SK-N-SH (cell line): Measurements from ENCODE around the gene ABCC4.

Experiments used
- EP300 ChIP-seq, 2 experiments: IDR thresholded peaks; 2 replicates each; pipeline versions ENCODE4 v1.4.0 to v1.6.1; 2012; ENCODE audit warnings: borderline replicate concordance in 1 of 2, low read depth in 1 of 2, low read length in 1 of 2
- FOXJ3 ChIP-seq: sonication (generic); formaldehyde crosslinking; IDR thresholded peaks from 2 replicates; pipeline ENCODE4 v1.5.1; 2020; ENCODE audit warnings: mild to moderate bottlenecking, missing genetic modification reagents
- FOXM1 ChIP-seq: IDR thresholded peaks from 2 replicates; pipeline ENCODE4 v1.4.0; 2012; ENCODE audit warnings: low read depth, mild to moderate bottlenecking
- POLR2AphosphoS5 ChIP-seq: IDR thresholded peaks from 2 replicates; pipeline ENCODE4 v1.6.1; 2012; ENCODE audit warnings: low read depth, low read length
- RCOR1 ChIP-seq: fragments of 150-350 bp; IDR thresholded peaks from 2 replicates; pipeline ENCODE4 v1.6.1; 2017; ENCODE audit warnings: antibody characterized with exemption, low read length
- TAF1 ChIP-seq: IDR thresholded peaks from 2 replicates; pipeline ENCODE4 v1.6.1; 2012; ENCODE audit warnings: low read depth, mild to moderate bottlenecking, low read length, moderate library complexity, borderline replicate concordance
- TF ChIP-seq, protein P1 (sequence below): IDR thresholded peaks from 2 replicates; pipeline ENCODE4 v1.6.1; 2012; ENCODE audit warnings: mild to moderate bottlenecking, low read depth, low read length, moderate library complexity
- TF ChIP-seq, protein P2 (sequence below): fragments of 200-600 bp; sonication (generic); IDR thresholded peaks from 2 replicates; pipeline ENCODE4 v1.6.1; 2017; ENCODE audit warnings: antibody characterized with exemption, mild to moderate bottlenecking, moderate library complexity

DNA sequence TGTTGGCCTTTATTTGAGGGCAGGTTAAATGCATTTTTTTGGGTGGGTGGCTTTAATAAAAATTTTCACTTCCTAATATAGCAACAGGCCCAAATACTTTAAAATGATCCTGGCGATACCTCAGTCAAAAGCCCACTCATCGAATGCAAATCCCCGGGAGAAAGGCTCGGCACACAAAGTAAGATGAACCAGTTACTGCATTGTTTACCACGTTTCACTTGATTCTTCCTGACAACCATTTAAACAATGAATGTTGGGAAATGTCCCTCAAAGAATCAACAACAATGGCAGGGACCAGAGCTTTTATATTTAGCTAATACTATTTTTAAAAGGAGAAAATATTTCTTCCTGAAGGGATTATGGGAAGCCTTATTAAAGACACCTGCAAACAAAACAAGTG lies 187.7 kb downstream of the ABCC4 start:
- TF ChIP-seq, protein P1, sequence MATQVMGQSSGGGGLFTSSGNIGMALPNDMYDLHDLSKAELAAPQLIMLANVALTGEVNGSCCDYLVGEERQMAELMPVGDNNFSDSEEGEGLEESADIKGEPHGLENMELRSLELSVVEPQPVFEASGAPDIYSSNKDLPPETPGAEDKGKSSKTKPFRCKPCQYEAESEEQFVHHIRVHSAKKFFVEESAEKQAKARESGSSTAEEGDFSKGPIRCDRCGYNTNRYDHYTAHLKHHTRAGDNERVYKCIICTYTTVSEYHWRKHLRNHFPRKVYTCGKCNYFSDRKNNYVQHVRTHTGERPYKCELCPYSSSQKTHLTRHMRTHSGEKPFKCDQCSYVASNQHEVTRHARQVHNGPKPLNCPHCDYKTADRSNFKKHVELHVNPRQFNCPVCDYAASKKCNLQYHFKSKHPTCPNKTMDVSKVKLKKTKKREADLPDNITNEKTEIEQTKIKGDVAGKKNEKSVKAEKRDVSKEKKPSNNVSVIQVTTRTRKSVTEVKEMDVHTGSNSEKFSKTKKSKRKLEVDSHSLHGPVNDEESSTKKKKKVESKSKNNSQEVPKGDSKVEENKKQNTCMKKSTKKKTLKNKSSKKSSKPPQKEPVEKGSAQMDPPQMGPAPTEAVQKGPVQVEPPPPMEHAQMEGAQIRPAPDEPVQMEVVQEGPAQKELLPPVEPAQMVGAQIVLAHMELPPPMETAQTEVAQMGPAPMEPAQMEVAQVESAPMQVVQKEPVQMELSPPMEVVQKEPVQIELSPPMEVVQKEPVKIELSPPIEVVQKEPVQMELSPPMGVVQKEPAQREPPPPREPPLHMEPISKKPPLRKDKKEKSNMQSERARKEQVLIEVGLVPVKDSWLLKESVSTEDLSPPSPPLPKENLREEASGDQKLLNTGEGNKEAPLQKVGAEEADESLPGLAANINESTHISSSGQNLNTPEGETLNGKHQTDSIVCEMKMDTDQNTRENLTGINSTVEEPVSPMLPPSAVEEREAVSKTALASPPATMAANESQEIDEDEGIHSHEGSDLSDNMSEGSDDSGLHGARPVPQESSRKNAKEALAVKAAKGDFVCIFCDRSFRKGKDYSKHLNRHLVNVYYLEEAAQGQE: no peak
- TF ChIP-seq, protein P2, sequence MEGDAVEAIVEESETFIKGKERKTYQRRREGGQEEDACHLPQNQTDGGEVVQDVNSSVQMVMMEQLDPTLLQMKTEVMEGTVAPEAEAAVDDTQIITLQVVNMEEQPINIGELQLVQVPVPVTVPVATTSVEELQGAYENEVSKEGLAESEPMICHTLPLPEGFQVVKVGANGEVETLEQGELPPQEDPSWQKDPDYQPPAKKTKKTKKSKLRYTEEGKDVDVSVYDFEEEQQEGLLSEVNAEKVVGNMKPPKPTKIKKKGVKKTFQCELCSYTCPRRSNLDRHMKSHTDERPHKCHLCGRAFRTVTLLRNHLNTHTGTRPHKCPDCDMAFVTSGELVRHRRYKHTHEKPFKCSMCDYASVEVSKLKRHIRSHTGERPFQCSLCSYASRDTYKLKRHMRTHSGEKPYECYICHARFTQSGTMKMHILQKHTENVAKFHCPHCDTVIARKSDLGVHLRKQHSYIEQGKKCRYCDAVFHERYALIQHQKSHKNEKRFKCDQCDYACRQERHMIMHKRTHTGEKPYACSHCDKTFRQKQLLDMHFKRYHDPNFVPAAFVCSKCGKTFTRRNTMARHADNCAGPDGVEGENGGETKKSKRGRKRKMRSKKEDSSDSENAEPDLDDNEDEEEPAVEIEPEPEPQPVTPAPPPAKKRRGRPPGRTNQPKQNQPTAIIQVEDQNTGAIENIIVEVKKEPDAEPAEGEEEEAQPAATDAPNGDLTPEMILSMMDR: no peak
- no peak for TF ChIP-seq RCOR1
- TF ChIP-seq EP300 (IDR thresholded peaks at IDR 0.05; ENCODE audit: borderline replicate concordance in 1 of 2, low read depth in 1 of 2, low read length in 1 of 2): no peak
- no peak for TF ChIP-seq FOXM1
- TF ChIP-seq POLR2AphosphoS5: no peak
- TF ChIP-seq TAF1: no peak
- TF ChIP-seq FOXJ3 (CRISPR knock-in tag): no peak
